GM19324 (cell line): ENCODE data around the gene ITFG1.
"Not testable (repeated sequence)": the region's sequence is repeated elsewhere in the genome, so short reads cannot be mapped to it uniquely, and the experiment has no call there.

ENCODE experiments used
- ATAC-seq: cut with Tn5 transposase; IDR thresholded peaks from one replicate; pipeline ENCODE4 v1.9.1; 2021; ENCODE audit warnings: mild to moderate bottlenecking, moderate library complexity; ENCODE audit not compliant: unreplicated experiment, low FRiP score

The ITFG1 gene

DNA sequence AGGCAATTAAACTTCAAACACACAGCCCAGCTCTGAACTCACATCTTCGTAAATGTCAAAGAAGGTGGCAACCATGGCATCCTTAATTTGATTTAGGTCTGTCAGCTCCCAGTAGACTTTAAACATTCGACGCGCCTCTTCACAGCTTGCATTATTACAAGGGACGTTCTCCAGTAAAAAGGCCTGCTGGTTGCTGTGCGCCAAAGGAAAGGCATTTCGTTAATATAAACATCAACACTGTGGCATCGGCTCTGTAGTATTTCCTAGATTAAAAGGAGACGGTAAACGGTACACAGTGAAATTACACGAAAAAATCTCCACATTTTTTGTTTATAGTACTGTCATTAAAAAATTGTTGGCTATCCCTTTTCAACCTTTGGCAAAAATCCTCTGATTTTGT lies 200.4 kb downstream of the ITFG1 start:
- ATAC-seq, result no peak

DNA sequence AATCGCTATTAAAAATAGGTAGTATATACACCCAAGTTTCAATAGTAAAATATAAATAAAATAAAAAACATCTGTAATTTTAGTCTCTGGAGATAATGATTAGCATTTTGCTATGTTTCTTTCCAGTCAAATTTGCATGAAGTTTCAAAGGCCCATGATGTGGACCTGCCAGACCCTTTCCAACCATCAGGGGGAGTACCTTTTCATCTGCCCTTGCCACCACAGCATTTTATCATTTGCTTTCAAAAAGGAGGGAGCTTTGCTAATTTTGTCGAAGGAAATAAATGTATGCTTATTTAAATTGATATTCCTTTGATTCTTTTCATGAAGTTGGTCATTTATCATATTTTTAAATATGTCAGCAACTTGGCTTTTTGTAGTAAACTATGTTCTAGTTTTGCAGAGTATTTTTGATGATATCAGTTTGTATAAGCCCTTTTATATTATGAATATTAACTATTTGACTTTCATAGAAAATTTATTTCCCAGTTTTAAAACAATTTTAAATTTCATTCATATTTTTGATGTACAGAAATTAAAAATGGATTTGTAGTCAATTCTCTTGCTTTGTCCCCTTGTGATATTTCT lies 201.9 kb downstream of the ITFG1 start:
- no peak for ATAC-seq

DNA sequence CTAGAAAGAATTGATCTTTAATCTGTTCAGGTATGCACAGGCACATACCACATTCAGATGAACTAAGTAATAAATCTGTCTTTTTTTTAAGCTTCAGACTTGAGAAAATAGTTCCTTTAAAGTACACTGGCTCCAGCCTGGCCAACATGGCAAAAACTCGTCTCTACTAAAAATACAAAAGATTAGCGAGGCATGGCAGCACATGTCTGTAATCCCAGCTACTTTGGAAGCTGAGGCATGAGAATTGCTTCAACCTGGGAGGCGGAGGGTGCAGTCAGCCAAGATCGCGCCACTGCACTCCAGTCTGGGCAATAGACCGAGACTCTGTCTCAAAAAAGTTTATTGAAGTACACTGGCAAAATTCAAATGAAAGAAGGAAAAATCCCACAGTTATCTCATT lies 206.1 kb downstream of the ITFG1 start:
- no peak for ATAC-seq

DNA sequence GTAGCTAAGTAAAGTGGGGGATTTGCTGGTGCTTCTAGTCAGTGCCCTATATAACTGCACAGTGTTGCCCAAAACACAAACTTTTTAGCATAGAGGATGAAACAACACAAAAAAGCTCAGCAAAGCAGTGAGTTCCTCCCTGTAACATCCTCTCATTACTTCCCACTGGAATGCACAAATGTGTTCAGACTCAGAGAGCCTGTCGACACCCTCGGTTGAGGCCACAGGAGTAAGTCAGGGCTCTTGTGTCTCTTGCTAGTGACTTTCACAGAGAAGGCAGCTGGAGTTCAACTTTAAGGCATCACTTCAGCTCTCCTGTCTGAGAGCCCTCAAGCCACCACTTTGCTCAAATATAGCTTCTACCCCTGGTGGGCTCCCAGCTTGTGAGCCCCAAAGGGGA lies 209.9 kb downstream of the ITFG1 start:
- no peak for ATAC-seq

DNA sequence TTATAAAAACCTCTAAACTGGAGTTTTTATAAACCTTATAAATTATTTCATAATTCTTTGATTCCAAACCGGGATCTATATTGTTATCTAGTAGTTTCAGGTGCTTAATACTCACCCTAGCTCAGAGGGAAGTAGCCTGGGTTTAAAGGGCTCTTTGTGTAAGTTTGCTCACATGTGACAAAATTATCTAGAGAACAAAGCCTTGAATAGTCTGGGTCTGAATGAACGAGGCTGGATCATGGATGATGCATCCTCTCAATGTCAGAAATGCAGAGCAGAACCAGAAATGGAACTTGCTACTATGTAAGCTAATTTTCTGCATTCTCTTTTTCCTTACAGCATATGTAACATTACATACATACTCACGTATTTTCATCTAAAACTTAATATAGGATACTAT lies 213.2 kb downstream of the ITFG1 start:
- no peak for ATAC-seq

DNA sequence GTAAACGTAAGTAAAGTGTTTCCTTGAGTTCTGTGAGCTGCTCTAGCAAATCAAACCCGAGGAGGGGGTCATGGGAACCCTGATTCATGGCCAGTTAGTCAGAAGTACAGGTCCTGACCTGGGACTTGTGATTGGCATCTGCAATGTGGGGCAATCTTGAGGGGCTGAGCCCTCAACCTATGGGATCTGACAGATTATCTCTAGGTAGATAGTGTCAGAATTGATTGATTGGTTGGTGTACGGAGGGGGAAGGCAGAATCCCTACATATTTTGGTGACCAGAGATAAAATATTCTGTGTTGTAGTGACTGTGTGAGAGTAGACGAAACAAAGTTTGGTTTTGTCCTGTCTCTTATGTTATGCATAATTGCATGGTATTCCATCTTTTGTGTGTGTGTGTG lies 216.7 kb downstream of the ITFG1 start:
- ATAC-seq, result no peak

DNA sequence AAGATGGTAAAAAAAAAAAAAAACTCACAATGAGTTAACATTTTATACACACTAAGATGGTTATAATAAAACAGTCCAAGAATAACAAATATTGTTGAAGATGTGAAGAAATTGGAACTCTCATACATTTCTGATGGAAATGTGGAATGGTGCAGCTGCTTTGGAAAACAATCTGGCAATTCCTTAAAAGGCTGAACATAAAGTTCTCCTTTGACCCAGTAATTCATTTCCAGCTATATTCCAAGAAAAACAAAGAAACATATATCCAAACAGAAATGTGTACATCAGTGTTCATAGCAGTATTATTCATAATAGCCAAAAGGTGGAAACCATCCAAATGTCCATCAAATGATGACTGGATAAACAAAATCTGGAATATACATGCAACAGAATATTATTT lies 219.8 kb downstream of the ITFG1 start:
- ATAC-seq, result no peak

DNA sequence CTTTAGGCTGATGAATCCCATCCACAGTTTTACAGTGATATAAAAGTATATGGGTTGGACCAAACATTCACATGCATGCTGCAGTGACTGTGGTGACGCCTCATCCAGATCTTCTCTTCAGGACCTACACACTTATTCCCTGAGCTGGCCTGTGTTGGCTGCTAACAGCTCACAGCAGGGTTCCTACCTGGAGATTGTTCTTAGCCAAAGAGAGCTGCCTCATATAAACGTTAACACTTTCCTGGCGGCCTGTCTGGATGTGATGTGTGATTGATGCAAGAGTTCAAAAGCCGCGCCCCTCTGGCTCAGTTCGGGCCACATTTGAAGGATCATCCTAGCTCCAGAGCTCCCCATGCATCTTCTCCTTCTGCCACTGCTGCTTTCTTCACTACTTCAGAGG lies 224.1 kb downstream of the ITFG1 start:
- no peak for ATAC-seq

DNA sequence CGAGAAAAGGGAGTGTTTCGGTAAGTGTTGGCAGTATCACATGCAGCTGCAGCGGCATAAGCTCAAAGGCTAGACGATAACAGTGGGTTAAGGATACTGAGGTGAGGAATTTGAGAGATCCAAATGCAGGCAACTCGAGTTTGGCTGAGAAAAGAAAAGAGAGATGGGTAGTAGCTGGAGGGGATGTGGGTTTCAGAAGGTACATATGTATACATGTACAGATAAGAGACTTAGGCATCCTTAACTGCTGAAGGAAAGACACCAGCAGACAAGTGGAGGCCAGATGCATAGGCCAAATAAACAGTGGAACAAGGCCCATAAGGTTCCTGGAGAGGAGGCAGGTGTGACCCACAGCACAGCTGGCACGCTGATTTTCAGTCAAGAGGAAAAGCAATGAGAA lies 230.6 kb downstream of the ITFG1 start:
- no peak for ATAC-seq

DNA sequence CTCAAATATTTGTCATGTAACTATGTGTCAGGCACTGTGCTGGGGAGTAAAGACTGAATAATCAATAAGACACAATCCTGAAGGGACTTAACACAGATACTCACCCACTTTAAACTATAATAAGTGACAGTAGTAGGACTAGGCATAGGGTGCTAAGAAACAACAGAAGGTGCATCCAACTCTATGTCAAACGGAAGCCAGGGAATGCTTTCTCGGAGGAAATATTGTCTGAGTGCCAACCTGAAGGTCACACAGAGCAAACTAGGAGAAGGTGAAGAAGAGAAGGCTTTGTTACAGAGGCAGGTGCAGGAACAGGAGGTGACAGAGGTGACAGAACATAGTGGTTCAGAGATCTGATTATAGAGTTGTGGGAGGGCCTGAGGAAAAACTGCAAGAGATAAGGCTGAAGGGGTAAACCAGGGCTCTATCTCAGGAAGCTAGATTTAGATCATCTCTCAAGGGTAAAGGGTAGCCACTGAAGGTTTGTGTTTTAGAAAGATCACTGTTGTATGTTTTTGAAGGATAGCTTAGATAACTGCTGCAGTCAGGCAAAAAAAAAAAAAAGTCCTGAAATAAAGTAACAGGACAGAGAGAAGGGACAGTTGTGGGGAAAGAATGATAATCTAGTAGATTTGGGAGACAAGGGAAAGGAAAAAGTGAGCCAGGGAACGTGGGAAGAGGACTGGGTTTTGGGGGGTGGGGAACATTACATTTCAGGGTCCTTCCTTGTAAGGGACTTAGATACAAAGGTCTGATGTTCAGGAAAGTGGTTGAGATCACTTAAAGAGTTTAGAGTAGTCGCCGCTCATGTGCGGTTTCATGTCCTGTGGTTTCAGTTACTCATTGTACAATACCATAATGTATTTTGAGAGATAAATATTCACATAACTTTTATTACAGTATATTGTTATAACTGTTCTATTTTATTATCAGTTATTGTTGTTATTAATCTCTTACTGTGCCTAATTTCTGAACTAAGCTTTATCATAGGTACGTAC lies 231.5 kb downstream of the ITFG1 start:
- ATAC-seq, result no peak

DNA sequence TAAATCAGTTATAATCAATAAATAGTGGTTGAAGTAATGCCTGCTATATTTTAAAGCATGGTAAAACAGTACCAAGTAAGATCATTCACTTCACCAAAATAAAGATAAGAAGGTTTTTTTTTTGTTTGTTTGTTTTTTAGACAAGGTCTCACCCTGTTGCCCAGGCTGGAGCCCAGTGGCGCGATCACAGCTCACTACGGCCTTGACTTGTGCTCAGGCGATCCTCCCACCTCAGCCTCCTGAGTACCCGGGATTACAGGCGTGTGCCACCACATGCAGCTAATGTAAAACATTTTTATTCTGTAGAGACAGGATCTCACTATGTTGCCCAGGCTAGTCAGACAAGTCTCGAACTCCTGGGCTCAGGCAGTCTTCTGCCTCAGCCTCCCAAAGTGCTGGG lies 232.6 kb downstream of the ITFG1 start:
- no peak for ATAC-seq

DNA sequence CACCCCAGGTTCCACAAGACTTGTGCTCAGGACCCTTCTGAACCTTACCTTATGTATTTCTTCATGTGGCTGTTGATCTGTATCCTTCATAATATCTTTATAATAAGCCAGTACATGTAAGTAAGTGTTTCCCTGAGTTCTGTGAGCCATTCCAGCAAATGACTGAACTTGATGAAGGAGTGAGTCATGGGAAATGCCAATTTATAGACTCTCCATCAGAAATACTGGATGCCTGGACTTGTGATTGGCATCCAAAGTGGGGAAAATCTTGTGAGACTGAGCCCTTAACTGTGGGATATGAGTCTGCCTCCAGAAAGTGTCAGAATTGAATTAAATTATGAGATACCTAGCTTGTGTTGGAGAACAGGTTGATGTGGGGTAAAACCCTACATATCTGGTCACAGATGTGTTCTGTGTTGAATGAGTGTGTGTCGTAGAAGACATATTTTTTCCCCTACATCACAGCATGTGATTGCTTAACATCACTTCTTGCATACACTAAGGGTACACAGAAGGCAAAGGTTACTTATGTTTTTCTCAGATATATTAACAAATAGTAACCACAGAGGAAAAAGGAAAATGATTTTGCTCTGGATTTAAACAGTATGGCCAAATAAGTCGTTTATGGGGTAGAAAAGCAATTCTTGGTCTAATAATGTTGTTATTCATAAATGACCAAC lies 247.0 kb downstream of the ITFG1 start:
- no peak for ATAC-seq

DNA sequence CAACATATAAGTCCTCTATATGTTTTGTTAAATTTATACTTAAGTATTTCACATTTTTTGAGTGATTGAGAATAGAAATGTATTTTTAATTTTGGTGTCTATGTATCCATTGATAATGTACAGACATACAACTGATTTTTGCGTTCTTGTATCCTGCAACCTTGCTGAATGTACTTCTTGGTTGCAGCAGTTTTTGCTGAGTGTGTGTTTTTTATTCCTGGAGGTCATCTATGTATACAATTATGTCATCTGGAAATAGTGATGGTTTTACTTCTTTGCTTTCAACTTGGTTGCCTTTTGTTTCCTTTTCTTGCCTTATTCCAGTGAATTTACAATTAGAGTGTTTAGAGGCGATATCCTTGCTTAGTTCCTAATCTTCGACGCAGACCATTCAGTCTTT lies 249.6 kb downstream of the ITFG1 start:
- ATAC-seq, result no peak

DNA sequence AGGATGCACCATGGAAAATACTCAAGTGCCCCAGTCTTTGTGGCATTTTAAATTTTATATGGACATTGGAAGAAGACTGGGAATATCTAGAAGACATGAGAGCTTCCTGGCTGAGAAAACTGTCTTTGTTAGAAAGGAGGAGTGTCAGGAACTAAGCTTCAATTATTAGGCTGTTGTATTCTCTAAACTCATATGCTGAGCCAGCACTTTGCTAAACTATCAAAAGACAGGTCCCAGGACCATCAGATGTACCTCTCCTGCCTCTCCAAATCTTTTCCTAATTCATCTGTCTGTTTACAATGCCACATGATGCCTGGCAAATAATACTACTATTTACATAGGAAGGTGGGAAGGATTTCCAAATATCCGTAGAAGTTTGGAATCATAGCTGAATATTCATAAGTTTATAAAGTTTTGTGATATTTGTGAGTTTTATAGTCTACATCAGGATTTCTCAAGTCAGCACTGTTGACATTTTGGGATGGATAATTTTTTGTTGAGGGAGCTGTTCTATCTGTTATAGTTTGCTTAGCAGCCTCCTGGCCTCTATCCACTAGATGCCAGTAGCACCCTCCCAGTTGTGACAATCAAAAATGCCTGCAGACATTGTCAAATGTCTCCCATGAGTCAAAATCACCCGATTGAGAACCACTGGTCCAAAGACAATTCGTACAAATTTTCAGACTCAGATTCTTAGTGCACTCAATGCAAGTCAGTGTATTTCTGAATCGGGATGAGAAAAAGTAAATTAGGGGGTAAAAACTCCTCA lies 255.9 kb downstream of the ITFG1 start:
- no peak for ATAC-seq

DNA sequence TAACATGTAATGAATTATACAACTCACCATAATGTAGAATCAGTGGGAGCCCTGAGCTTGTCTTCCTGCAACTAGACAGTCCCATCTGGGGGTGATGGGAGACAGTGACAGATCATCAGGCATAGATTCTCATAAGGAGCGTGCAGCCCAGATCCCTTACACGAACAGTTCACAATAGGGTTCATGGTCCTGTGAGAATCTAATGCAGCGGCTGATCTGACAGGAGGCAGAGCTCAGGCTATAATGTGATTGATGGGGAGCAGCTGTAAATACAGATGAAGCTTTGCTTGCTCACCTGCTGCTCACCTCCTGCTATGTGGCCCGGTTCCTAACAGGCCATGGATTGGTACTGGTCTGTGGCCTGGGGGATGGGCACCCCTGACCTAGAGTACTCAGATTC lies 257.4 kb downstream of the ITFG1 start:
- not testable (repeated sequence) for ATAC-seq

DNA sequence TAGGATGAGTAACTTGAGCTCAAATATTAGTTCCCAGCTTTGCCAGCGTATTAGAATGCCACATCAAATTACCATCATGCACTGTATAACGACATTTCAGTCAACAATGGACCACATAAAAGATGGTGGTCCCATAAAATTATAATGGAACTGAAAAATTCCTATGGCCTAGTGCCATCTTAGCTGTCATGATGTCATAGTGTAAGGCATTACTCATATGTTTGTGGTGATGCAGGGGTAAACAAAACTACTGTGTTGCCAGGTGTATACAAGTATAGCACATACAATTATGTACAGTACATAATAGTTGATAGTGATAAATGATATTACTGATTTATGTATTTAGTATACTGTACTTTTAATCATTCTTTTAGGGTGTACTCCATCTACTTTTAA lies 262.7 kb downstream of the ITFG1 start:
- ATAC-seq, result no peak

DNA sequence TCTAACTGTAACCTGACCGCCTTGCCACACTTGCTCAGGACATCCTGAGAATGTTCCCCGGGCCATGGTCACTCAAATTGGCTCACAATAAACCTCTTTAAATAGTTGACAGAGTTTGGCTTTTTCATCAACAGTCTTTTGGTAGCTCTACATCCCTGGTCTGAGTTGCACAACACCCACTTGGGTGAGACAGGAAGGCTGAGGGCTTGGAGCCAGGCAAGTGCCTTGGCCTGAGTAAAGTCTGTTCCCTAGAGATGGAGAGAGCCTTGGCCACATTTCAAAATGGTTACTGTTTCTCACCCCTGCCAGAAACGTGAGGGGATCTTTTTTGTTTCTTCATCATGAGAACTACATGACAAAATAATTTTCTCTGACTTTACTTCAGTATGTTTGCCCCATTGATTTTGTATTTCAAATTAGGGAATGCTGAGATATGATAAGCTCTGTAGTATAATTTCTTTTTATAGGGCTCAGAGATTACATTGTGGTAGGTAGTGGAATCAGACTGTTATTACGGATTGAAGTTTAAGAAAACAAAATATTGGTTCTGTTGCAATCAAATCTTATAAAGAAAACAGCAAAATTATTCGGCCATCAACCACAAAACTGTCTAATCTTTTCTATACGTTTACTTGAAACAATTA lies 263.2 kb downstream of the ITFG1 start:
- no peak for ATAC-seq

DNA sequence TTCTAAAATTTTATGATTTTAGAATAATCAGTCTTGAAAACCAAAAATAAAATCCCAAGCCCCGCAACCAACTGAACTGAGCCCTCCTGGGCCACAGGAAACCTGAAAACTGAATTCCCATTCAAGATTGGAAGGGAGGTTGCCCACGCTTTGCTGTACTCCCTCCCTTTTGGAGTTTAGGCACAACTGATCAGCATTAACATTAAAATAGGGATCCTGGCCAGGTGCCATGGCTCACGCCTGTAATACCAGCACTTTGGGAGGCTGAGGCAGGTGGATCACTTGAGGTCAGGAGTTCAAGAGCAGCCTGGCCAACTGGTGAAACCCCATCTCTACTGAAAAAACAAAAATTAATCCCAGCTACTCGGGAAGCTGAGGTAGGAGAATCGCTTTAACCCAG lies 264.4 kb downstream of the ITFG1 start:
- no peak for ATAC-seq

DNA sequence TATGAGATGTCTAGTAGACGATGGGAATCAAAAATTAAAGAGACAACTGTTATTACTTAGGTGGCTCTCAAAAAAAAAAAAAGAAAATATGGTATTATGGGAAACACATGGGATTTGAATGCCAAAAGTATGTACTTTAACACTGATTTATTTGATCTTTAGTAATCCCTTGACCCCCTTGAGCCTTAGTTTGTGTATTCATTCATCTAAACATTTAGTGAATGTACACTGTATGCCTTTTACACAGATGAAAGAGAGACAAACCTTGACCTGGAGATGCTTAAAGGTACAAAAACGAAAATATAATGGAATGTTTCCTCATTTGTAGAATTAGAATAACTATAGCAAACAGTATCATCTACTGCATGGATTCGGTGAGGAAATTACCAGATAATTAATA lies 278.5 kb downstream of the ITFG1 start:
- ATAC-seq, result no peak

DNA sequence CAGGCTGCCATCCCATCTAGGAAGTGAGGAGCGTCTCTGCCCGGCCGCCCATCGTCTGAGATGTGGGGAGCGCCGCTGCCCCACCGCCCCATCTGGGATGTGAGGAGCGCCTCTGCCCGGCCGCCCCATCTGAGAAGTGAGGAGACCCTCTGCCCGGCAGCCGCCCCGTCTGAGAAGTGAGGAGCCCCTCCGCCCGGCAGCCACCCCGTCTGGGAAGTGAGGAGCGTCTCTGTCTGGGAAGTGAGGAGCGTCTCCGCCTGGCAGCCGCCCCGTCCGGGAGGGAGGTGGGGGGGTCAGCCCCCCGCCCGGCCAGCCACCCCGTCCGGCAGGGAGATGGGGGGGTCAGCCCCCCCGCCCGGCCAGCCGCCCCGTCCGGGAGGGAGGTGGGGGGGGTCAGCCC lies 279.8 kb downstream of the ITFG1 start:
- not testable (repeated sequence) for ATAC-seq
